Measurements from ENCODE around the gene SPATA6L.
"Not testable (repeated sequence)": the region's sequence is repeated elsewhere in the genome, so short reads cannot be mapped to it uniquely, and the experiment has no call there.

SPATA6L gene

DNA sequence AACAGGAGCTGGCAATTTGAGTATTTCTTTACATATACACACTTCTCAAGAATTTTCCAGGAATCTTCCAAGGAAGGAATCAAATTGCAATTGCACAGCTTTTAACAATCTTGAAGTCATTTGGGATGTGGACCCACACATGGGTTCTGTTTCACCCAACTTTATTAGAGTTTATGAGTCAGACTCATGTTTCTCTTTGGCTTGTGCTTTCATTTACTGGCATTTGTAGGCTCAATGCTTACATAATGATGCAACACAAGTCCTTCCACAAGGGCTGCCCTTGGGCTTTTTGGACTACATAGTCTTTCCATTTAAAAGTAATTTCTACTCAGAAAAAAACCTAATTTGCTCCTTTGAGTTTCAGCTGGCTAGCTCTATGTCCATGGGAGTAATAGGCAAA lies 8.5 kb upstream of the SPATA6L start:
- no peak for DNase-seq

DNA sequence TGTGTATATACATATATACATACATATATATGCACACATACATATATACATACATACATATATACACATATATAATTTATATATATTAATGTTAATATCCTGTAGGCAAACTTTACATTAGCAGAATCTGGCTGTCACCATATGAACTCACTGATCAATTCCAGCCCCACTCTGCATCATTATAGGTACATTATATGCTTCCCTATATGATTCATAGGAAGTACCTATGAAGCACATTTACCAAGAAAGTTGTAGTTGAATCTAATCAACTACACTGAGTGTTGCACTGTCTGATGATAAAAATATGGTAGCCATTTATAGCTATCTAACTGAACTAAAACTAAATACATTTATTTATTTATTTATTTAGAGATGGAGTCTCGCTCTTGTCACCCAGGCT lies 5.5 kb upstream of the SPATA6L start:
- no peak for DNase-seq

DNA sequence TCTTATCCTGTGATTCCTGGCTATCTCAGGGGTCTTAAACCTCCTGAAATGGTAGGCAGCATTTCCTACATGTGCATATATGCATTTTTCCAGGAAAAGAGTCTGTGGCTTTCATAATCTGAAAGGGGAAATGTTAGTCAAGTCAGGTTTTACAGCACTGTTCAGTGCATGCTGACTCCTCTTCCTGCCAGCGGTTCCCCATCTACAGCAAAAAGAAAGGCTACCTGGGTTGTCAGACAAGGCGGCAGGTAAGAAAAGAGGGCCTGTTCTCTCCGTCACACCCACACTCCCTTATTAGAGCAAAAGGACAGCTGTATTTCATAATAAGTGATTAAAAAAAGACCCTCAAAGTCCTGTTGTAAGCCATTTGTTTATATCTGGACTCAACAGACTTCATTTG lies 4.3 kb upstream of the SPATA6L start:
- DNase-seq = no peak

DNA sequence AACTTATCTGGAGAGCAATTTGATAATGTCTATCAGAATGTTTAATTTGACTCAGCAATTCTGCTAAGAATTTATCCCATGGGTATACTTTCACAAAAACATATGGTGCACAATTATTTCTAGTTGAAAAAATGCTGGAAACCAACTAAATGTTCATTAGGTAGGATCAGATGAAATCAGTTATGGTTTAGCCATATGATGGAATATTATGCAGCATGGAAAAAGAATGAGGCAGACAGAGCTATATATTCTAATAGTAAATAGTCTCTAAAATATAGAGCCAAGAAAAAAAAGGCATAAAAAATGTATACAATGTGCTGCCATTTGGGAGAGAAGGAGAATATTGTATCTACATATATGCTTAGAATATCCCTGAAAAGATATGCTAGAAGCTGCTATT lies 3.6 kb upstream of the SPATA6L start:
- DNase-seq = no peak

DNA sequence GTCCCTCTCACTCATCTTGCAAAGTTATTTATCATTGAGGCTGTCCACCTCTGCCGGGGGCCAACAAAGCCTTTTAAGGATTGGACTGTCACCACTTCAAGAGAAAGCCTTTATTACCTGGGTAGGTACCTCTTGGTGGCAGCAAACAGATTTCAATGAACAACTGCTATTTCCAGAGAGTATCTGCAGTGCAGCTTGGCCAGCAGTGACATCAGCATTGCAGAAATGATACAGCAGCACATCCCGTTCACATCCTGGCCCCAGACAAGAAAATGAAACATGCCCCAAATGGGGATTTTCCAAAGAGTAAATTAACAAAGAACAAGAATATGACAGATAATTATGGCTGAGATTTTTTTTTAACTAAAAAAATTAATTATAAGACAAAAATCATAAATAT lies 2.3 kb upstream of the SPATA6L start:
- no peak for DNase-seq

DNA sequence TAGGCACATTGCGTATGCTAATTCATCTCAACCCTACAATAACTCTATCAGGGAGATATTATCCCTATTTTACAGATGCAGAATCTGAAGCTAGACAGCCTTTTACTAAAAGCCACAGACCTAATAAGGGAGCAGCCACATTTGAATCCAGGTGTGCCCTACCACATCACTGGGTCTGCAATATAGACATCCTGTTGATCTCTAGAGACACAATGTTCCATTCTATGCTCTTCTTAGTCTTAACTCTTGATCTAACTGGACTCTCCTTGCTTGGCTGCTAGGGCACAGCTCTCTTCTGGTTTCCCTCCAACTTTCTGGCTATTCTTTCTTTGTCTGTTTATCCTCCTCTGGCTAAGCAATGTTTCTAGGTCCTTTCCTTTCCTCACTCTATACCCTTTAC lies 1.4 kb upstream of the SPATA6L start:
- no peak for DNase-seq

DNA sequence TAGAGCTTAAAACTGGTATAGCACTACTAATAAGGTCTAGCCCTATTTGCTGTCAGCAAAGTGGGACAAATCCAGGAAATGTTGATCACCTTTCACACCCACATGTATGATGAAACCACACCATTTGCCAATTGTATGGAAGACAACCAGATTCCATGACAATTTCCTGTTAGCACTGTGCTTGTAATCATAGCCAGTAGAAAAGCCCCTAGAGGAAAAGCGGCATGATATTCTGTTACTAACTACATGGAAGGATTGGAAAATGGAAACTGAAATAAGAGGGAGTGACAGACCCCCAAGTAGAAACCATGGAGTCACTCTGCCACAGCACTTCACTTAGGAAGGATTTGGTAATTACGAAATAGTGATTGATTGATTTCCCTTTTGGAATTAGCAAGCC lies 923 bp downstream of the SPATA6L start:
- no peak for DNase-seq

DNA sequence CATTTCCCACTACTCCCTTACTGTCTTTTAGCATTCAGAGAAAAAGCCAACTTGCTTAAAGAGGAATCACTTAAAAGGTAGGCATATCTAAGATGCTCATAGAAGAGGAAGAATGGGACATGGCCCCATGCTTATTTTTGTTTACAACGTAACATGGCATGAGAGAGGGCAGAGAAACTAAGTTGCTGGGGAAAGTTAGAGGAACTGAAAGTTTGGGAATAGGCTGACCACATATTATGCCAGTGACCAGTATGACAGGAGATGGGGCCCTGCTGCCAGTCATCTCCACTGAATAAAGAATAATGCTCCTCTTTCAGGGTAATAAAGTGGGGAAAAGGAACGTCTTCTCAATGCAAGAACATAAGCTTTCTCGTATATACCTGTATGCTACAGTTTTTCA lies 2.3 kb downstream of the SPATA6L start:
- DNase-seq = no peak

DNA sequence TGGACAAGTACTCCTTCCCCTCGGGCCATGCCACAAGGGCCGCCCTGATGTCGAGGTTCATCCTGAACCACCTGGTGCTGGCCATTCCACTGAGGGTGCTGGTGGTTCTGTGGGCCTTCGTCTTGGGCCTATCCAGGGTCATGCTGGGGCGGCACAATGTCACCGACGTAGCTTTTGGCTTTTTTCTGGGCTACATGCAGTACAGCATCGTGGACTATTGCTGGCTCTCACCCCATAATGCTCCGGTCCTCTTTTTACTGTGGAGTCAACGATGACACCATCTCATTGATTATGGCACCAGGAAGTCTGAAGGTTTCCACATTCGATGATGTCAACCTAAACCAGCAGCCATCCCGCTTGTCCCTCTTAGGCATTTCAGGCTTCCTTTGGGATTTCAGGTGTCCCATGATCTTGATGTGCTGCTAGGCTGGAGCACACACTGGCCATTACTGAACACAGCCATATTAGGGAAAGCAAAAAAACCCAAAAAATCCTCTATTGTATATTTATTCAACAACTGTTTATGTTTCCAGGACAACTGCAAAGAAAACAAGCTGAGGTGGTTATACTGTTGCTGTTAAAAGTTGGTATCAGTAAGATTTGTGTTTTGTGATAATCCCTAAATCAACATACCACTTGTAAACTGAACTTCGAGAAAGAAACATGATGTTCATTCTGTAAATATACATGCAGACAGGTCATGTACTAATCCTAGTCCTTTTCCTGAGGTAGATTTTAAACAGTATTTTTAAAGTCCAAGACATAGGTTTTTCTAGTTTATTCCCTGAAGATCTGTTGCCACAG lies 3.1 kb downstream of the SPATA6L start:
- DNase-seq = no peak

DNA sequence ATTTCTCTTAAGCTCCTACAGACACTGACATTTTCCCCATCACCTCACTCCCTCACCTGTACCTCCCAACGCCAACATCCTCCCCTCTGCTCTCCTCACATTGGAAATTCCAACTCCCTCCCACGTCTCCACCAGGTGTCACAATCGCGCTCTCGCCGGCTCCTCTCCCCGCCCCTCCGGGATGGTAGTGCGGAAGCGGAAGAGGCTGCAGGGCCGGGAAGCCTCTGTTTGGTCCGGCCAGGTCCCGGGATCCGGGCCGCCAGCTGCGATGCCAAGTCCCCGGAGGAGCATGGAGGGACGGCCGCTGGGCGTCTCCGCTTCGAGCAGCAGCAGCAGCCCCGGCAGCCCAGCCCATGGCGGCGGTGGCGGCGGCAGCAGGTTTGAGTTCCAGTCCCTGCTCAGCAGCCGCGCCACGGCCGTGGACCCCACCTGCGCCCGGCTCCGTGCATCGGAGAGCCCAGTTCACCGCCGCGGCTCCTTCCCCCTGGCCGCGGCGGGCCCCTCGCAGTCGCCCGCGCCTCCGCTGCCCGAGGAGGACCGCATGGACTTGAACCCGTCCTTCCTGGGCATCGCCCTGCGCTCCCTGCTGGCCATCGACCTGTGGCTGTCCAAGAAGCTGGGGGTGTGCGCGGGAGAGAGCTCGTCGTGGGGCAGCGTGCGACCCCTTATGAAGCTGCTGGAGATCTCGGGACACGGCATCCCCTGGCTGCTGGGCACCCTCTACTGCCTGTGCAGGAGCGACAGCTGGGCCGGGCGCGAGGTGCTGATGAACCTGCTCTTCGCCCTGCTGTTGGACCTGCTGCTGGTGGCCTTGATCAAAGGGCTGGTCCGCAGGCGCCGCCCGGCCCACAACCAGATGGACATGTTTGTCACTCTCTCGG lies 3.9 kb downstream of the SPATA6L start, which contains the start of gene PLPP6:
PLPP6 (plus strand) TSS at position 187 of the 881 bp plus-strand sequence; CDS start at position 269, 82 bp downstream.
- peak; percentile 63 to 67 for DNase-seq

DNA sequence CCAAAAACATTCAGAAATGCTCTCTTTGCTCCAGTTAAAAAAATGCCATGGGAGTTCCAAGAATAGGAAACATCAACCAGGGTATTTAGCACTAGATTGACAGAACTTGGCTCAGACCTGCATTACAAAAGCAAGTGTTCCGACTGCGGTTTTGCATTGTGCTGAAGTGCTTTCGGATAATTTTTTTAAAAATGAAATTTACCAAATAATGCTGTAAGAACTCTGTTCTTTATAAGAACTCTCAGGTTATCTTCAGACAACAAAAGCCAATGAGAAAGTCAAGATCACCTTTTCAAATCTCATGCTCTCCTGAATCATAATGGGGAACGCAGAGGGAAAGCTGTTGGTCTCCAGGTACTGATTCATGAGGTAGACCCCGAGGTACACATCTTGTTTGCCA lies 4.7 kb downstream of the SPATA6L start:
- no peak for DNase-seq

DNA sequence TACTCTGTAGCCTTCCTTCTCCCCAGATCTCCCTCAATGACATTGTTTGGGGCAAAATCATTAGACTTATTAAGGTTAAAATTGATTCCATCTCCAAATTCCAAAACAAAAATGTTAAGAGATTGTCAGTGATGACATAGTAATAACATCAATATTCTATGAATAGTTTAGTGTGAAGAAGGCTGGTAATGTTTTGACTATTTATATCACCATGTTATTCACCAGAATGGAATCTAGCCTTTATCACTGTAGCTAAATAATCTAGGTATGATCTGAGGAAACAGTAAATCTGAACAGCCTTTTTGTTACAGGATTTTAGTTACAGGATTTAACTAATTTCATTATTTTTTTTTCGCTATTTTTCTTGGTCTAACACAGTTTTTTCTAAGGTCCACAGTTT lies 5.1 kb downstream of the SPATA6L start:
- no peak for DNase-seq

DNA sequence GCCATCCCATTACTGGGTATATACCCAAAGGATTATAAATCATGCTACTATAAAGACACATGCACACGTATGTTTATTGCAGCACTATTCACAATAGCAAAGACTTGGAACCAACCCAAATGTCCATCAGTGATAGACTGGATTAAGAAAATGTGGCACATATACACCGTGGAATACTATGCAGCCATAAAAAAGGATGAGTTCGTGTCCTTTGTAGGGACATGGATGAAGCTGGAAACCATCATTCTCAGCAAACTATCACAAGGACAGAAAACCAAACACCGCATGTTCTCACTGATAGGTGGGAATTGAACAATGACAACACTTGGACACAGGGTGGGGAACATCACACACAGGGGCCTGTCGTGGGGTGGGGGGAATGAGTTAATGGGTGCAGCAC lies 5.6 kb downstream of the SPATA6L start:
- not testable (repeated sequence) for DNase-seq

DNA sequence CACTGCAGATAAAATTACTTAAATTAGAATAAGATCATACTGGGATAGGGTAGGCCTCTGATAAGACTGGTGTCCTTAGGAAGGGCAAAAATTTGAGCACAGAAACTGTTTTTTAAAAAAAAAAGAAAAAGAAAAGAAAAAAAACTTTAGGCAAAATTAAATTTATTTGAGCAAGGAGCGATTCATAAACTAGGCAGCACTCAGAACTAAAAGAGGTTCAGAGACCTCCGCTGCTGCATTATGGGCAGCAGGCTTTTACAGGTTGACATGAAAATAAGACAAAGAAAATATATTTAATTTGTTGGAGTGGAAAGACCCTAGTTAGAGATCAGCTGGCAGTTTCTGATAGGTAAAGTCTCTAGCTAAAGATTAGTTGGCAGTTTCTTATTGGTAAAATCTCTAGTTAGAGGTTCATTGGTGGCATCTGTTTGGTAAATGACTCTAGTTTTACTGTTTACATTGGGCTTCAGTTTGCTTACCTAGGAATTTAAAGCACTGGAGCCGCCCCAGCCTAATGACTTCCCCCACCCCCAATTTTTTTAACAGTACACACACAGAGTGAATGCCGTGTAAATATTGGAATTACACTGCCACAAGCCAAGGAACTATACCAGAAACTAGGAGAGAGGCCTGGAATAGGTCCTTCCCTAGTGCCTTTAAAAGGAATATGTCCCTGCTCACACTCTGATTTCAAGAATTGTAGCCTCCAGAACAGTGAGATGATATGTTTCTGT lies 8.7 kb downstream of the SPATA6L start:
- no peak for DNase-seq

DNA sequence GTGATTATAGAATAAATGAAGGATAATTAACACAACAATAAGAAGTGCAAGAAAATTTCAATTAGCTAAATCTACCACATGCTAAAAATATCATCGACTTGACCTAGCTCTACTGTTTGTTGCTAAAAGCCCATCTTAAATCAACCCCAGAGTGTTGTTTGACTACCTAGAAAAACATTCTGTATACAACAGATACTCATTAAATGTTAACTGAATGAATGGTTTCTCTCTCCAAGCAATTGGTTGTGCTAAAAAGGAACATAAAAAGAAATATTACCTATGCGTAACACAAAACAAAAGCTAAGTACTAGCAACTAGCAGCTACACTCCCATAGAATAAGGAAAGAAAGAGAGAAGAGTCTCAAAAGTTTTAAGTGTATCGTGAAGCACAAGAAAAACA lies 9.7 kb downstream of the SPATA6L start:
- DNase-seq = no peak

DNA sequence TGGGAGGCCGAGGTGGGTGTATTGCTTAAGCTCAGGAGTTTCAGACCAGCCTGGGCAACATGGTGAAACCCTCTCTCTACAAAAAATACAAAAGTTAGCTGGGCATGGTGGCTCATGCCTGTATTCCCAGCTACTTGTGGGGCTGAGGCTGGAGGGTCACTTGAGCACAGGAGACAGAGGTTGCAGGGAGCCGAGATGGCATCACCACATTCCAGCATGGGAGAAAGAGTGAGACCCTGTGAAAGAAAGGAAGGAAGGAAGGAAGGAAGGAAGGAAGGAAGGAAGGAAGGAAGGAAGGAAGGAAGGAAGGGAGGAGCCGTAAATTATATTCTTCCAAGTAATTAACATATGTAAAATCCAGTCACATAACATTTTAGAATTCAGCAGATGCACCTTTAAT lies 10.1 kb downstream of the SPATA6L start:
- DNase-seq = not testable (repeated sequence)

DNA sequence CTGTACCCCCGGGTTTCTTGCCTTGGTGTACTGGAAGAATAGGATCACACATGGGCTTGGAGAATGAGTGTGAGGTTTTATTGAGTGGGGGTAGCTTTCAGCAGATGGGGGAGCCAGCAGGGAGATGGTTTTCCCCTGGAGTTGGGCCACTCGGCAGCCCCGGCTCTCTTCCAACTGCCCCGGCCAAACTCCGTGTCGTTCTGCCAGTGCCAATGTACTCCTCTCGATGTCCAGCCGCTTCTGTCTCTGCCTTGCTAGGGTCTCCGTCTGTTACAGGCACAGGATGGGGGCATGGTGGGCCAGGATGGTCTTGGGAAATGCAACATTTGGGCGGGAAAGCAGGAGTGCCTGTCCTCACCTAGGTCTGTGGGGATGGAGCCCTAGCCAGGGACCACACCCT lies 11.7 kb downstream of the SPATA6L start:
- DNase-seq = no peak

DNA sequence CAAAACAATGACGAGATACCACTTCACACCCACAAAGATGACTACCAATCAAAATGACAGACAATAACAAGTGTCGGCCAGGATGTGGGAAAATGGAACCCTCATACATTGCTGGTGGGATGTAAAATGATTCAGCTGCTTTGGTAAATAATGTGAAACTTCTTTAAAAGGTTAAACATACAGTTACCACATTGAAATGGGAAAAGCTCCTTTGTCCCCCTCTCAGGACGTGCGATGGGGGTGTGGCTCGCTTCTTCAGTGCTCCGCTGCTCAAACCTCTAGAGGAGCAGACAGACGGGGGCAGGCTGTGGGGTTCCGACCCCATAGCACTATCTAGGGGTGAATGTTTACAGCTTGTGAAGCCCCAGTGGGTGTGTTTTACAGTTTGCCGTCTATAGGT lies 12.2 kb downstream of the SPATA6L start:
- DNase-seq = no peak

DNA sequence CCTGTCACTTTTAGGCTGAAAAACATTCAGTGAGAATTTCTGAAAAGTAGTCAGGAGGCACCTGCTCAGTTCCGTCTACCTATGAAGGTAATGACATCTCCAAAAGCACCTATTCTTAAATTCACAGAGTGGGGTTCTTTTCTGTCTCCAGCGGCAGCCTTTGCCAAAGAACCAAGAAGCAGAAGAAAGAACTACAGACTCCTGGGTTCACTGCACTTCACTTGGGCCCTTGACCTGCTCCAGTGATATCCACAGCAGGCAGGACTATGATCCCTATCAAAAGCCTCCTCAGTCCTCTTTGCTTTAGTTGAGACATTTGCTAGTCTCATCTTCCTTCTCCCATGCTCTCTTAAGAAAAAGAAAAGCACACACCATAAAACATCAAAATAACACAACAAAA lies 23.9 kb downstream of the SPATA6L start:
- DNase-seq = no peak

DNA sequence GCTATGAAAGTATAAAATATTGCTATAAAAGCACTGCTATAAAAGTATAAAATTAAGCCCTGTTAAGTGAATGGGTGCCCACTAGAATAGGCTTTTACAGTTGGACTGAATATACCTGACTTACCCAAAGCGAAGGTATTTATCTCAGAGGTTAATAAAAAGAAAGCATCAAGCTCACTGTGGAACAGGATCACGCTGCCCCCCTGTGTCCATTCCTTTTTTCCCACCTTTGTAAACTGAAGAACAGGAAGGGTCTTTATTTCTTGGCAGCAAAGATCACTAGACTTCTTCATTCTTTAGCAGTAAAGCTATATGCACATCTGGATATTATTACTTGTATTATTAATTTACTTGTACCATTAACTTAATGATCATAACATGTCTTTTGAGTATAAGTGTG lies 26.3 kb downstream of the SPATA6L start:
- DNase-seq = no peak

DNA sequence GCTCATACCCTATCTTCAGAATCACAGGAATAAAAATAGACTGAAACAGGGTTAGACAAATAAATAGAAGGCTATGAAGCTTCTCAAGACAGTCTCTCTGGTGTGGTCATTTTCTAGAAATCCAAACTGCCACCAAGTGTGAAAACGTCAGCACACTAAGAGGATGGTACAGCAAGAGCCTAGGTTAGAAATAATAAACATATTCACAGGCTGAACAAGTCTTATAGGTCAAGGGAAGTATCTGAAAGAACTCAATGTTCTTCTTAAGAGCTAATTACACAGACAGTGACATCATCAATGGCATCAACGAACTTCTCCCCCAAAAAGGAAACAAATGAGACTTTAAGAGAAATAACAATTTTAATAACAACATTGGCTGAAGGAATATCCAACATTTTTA lies 26.9 kb downstream of the SPATA6L start:
- no peak for DNase-seq

DNA sequence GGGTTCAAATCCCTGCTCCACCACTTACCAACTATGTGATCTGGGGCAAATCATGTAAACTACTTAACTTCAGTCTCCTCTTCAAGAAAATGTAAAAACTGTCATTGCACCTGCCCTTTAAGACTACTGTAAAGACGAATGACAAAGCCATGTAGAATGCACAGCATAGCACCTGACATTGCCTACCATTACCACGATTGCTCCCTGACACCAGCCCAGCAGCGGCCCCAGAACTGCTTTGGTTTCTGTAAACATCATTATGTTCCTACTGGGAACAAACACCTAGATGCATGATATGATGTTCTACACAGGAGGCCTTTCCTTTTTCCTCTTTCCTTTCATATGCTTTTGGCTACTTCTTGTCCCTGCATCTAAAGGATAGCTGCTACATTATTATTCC lies 27.3 kb downstream of the SPATA6L start:
- DNase-seq = no peak

DNA sequence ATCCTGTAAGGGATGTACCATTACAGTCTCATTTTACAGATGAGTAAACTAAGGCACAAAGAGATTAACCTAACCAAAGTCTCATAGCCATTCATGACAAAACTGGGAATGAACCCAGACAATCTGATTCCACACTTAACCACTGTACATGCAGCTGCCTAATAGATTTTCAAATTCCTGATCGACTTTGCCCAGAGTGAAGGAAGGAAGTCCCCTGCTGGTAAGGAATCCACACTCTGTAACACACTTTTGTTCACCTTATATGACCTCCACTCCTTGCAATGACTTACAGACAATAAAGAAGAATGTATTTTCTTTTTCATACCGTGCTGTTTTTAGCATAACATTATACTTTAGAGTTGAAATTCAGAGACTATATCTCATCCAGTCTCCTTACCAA lies 35.4 kb downstream of the SPATA6L start:
- no peak for DNase-seq

DNA sequence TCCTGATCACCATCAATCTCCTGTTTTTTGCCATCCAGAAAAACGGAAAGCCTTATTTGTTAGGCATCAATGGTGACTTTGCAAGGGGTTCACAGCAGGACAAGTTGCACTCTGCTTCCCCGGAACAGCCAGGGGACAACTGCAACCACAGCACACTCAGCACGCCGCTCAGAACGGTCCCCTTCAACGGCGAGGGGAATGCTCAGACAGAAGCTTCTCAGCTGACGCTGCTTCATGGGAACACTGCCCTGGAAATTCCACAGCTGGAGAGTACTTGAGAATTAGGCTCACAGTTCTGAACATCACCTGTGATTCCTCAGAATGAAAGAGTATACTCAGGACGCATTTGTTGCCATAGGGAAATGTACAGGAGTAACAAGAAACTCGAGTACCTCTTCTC lies 44.3 kb downstream of the SPATA6L start:
- no peak for DNase-seq
